ENCODE data around the gene DACT3.

DACT3 gene

GRCh38 chr19:46661020-46661731, at the start of gene DACT3:
Gene DACT3, minus strand, starts transcription at chr19:46661182. Its CDS starts 118 bp downstream, at chr19:46661064.
- in situ Hi-C loops (cut with HindIII; ENCODE audit: low sequenced_read_pairs), result loop anchor here (5.0 to 25.0 kb wide), 2 partner anchors 34 to 124 kb away; partner anchors contain the start of gene PTGIR

GRCh38 chr19:46710687-46711086, 49.7 kb upstream of the DACT3 start:
- in situ Hi-C loops (cut with HindIII; ENCODE audit: low sequenced_read_pairs), result no loop called here

GRCh38 chr19:46704379-46705076, 43.5 kb upstream of the DACT3 start:
- in situ Hi-C loops (cut with HindIII; ENCODE audit: low sequenced_read_pairs), result no loop called here

GRCh38 chr19:46700704-46701103, 39.7 kb upstream of the DACT3 start:
- in situ Hi-C loops (cut with HindIII; ENCODE audit: low sequenced_read_pairs), result no loop called here

- in situ Hi-C loops (cut with HindIII; ENCODE audit: low sequenced_read_pairs), result no loop called here
These were observed 37.7 kb upstream of the DACT3 start for GRCh38 chr19:46698395-46699321.

- in situ Hi-C loops (cut with HindIII; ENCODE audit: low sequenced_read_pairs), result no loop called here
These were observed 36.4 kb upstream of the DACT3 start for GRCh38 chr19:46697204-46697960.

GRCh38 chr19:46696866-46697203, 35.9 kb upstream of the DACT3 start:
- in situ Hi-C loops (cut with HindIII; ENCODE audit: low sequenced_read_pairs), result no loop called here

GRCh38 chr19:46696052-46696451, 35.1 kb upstream of the DACT3 start:
- in situ Hi-C loops (cut with HindIII; ENCODE audit: low sequenced_read_pairs), result no loop called here

- in situ Hi-C loops (cut with HindIII; ENCODE audit: low sequenced_read_pairs), result loop anchor here (5.0 kb wide), 3 partner anchors 36 to 89 kb away; partner anchors contain the start of genes FKRP and STRN4
These were observed 32.8 kb upstream of the DACT3 start for GRCh38 chr19:46693760-46694159.

- in situ Hi-C loops (cut with HindIII; ENCODE audit: low sequenced_read_pairs), result loop anchor here (5.0 kb wide), 3 partner anchors 36 to 89 kb away; partner anchors contain the start of genes FKRP and STRN4
These were observed 32.1 kb upstream of the DACT3 start for GRCh38 chr19:46692918-46693722.

GRCh38 chr19:46691948-46692347, 31.0 kb upstream of the DACT3 start:
- in situ Hi-C loops (cut with HindIII; ENCODE audit: low sequenced_read_pairs), result loop anchor here (5.0 kb wide), 3 partner anchors 35 to 90 kb away; partner anchors contain the start of genes FKRP and STRN4

GRCh38 chr19:46691104-46691503, 30.1 kb upstream of the DACT3 start:
- in situ Hi-C loops (cut with HindIII; ENCODE audit: low sequenced_read_pairs), result loop anchor here (5.0 kb wide), 3 partner anchors 34 to 91 kb away; partner anchors contain the start of genes FKRP and STRN4

- in situ Hi-C loops (cut with HindIII; ENCODE audit: low sequenced_read_pairs), result no loop called here
These were observed 28.4 kb upstream of the DACT3 start for GRCh38 chr19:46689358-46689757.

GRCh38 chr19:46687438-46688145, 26.6 kb upstream of the DACT3 start:
- in situ Hi-C loops (cut with HindIII; ENCODE audit: low sequenced_read_pairs), result no loop called here

GRCh38 chr19:46685189-46685588, 24.2 kb upstream of the DACT3 start:
- in situ Hi-C loops (cut with HindIII; ENCODE audit: low sequenced_read_pairs), result no loop called here

- in situ Hi-C loops (cut with HindIII; ENCODE audit: low sequenced_read_pairs), result no loop called here
These were observed 17.2 kb upstream of the DACT3 start for GRCh38 chr19:46678110-46678732.

- in situ Hi-C loops (cut with HindIII; ENCODE audit: low sequenced_read_pairs), result loop anchor here (25.0 kb wide), 1 partner anchor 137 kb away; no protein-coding TSS in a partner anchor
These were observed 13.6 kb upstream of the DACT3 start for GRCh38 chr19:46674416-46675178.

Measured in endothelial cell of hepatic sinusoid (primary cell).